Suppressor macrophage treated with lipopolysaccharide for 4 hours (primary cell): ENCODE data around the gene PRKN.
A peak's percentile ranks its signal among the peaks of the same experiment; 100 is the strongest.

Experiments used
- DNase-seq: peaks from one replicate; pipeline ENCODE4 v3.0.0-alpha.2; 2020

The PRKN gene

DNA sequence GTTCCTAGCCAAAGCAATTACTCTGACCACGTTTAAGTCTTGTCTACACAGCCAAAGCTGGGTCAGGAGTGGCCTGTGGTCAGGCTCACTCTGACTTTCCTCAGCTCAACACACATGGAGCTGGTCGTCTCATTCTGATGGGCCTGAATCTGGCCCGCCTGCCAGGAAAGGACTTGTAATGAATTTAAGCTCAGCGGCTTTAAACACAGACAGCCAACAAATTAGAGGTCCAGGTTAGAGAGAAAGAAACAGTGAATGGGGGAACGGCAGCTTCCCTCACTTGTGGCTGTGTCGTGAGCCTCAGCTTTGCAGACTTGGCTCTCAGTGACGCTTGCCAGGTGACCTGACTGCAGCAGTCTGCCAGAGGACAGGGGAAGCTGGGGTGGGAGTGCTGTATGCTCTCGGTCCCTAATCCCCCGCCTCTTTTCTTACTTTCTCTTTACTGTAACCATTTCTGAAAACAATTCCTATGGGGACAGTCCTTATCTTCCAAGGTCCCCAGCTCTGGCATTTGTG, 1331.8 kb downstream of the PRKN start:
- no peak for DNase-seq

DNA sequence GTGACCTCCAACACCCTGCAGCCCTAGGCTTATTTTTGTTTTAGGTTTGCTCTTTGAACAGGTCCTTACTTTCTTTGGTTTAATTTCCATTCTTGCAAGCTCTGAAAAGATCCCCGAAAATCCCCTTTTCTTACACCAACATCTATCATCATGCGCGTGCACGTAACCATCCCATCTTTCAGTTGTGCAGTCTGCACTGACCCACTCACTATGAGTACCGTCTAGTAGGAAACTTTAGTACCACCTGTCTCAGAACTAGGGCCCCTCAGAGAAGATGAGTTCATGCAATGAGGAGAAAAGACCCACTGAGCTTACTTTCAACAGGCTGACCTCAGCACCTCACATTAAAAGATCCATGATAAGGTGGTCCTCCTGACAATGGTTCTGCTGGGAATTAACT, 1333.1 kb downstream of the PRKN start:
- no peak for DNase-seq

DNA sequence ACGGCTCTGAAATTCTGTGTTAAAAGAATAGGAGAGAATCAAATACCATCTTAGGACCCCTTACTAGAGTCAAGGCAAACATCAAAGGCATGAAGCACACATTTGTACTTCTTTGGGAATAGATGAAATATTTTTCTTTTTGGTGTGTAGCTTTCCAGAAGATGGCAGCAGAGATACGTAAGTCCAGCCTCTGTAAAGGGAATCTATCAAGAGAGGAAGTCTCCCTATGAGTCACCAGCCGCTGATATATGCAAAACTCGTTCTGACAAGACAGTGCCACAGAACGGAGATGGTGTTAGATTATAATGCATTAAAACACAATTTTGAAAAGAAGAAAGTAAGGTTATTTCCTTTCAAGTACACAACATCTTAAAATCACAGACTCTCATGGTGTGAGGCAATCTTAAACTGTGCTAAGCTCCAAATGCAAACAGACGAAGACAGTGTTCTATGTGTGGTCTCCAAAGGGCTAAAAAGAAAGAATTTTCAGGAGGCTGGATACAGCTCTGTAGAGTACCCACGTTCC, 1333.7 kb downstream of the PRKN start:
- DNase-seq: peak; percentile 91

DNA sequence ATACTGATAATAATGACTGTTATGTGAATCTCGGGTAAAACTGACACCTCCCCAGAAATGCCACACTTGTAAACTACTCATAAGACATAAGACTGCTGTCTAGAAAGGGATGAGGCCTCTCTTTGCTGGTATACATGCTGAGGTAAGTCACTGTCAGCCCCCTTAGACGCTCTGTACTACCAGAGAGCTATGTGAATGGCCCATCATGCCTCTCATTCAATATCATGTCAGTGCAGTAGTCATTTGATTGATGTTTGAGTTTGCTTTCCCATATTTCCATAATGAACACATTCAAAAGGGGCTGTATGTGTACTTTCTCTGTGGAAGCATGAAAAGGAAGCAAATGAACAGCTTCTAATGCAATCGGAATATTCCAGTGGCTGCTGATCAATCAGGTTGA, 1334.3 kb downstream of the PRKN start:
- DNase-seq: no peak

DNA sequence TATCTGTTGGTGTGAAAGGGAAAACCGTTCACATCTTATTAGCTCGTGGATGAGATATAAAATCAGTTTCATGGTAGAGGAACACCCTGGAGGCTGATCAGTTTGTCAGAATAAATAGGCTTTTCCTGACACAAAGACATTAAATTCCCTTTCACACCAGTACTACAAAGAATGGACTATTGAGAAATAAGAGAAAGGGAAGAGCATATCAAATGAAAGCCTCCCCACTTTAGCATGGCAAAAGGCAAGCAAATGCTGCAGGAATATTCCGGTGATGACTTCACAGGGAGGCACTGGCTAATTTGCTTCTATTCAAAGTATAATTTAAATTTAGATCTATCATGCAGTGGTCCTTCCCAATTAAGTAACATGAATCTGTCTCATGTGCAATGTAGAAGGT, 1337.8 kb downstream of the PRKN start:
- DNase-seq: no peak

DNA sequence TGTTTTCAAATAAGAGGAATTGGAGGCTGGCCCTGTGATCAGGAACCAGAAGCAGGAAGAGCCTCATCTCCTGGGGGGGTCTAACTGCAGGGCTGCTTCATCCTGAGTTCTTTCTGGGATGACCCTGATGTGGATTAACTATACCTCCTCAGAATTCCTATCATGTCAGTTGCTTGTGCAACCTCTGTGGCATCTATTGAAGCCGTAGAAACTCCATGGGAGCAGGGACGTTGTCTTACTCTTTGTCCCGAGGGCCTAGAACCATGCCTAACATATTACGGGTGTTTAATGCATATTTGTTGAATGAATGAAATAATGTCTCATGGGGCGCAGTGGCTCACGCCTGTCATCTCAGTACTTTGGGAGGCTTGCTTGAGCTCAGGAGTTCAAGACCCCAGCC, 1343.6 kb downstream of the PRKN start:
- DNase-seq: no peak

DNA sequence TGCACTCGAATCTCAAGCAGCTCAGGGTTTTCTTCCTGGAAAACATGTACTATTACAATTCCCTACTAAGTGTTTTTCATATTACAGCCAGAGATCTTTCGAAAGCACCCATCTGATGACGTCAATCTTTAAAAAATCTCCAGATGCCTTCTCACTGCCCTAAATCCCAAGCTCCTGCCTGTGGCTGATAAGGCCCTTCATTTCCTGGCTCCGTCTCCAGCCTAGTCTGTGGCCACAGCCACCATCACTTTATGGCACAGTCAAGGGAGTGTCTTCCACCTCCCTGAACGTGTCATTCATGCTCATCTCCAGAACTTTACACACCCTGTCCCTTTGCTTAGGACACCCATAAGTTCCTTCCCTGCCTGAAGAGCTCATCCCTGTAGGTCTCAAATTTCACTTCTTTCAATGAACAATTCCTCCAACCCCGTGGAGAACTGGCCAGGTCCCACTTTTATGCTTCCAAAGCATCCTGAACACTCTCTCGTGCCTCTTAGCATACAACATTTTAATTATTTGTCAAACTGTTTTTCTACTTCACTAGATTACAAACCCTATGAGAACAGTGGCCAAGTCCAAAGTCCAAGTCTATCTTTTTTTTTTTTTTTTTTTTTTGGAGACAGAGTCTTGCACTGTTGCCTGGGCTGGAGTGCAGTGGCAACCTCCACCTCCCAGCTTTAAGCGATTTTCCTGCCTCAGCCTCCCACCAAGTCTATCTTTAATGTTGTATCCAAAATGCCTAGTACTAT, 1347.6 kb downstream of the PRKN start:
- DNase-seq: no peak

DNA sequence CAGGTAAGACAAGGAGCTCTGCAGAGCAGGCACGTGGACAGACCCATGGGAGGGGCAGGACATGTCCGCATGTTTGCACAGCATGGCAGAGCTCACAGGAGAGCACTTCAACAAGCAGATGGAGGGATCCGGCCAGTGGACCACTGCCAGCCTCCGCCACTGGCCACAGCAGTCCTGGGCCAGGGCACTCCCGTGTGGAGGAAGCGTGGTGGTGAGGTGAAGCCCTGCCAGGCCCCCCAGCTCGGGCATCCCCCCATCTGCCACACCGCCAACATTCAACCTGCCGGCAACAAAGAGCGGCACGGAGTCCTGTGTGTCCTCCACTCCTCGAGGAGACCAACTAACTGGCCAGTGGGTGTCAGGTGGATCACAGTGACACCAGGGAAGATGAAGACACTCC, 1349.5 kb downstream of the PRKN start:
- no peak for DNase-seq

DNA sequence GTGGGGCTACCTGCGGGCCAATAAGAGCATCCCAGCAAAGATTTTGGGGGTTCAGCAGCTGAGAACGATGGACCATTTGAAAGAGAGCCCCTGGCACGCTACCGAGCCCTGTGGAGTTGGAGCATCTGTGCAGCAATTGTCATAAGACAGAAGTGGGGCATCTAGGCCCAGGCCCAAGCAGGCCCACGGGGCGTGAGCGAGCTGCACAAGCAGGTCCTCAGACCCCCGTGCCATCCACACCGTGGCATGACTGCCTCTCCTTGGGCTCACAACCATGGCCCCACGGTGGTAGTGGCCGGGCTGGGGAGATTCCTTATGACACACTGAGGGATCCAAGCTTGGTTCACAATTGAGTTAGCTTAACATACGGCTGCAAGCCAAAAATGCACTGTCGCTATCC, 1350.5 kb downstream of the PRKN start:
- DNase-seq: no peak

DNA sequence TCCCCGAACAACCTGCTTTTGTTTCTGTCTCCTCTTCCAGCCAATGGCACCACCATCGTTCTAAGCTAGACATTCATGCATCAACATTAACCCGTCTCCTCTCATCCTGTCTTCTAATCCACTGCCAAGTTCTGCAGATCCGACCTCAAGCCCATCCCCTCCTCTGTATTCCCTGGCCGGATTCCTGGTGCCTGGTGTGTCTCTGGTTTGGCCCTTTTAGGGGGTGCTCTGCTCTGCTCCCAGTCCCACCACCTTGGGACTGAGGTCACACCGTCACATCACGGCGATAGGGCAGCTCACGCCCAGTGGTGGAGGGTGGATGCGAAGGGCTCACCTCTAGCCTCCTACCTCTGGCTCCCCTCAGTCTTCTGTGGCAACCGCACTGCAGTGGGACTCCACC, 1351.2 kb downstream of the PRKN start:
- no peak for DNase-seq

DNA sequence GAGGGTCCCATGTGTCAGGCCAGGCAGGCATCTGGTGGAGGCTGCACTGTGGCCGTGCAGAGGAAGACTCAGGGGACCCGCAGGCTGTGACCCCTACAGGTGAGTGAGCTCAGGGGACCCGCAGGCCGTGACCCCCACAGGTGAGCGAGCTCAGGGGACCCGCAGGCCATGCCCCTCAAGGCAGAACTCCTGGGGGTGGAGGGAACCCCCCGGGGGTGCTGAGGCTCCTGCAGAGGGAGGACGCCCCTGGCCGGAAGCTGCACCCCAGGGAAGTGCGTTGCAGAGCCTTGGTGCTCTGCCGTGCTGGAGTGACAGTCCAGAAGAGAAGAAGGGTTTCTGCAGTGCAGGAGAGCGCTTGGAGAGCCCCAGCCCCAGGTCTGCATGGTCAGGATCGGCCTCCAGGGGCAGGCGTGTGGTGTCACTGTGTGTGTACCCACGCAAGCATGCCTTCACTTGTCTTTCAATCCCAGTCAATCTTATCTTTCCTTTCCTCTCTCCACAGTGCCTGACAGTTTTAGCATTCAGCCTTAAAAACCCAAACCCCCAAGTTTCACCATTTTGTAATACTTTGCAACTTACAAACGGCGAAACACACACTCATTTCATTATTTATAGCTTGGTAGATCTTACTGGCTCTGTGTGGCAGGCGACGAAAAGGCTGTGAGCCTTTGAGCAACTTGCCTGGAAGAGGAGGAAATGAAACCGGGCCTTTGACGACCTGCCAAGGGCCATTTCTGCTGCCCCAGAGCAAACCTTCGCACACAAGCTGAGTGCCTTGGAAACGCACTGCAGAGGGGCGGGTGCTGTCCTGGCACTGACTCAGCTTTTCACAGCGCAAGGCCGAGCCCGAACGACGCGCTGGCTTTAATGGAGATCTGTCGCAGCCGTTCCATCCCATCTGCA, 1352.3 kb downstream of the PRKN start:
- DNase-seq: peak; percentile 92

DNA sequence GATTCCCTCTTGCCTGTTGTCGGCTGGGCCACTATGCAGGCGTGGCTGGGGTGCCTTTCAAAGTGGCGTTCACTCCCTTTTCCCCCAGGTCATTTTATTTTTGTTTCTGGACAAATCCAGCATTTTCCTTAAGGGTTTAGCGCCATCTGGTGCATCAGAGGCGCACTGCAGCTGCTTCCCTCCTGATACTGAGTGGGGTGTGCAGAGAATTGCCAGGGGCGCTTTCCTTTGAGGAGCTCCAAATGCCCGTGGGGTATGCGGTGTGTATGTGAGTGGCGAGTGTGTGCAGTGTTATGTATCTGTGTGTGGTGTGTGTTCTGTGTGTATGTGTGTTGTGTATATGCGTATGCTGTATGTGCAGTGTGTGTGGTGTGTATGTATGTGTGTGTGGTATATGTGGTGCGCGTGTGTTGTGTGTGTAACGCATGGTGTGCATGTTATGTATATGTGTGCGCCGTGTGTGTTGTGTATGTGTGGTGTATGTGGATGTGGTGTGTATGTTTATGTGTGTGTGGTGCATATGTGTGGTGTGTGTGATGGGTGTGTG, 1353.6 kb downstream of the PRKN start:
- DNase-seq: peak; percentile 85

DNA sequence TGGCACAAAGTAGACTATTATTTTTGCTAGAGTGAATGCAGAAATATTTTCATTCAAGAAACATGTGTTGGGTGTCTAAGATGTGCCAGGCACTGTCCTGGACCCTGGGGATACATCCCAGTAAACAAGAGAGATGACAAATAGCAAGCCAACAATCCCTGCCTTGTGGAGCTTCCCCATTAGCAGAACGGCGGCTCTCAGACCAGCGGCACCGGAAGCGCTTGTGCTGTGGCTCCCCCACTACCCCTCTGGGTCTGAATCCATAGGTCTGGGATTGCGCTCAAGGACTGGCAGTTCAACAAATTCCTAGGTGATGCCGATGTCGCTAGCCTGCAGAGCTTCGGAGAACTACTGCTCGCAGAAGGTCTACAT, 1355.2 kb downstream of the PRKN start:
- no peak for DNase-seq

DNA sequence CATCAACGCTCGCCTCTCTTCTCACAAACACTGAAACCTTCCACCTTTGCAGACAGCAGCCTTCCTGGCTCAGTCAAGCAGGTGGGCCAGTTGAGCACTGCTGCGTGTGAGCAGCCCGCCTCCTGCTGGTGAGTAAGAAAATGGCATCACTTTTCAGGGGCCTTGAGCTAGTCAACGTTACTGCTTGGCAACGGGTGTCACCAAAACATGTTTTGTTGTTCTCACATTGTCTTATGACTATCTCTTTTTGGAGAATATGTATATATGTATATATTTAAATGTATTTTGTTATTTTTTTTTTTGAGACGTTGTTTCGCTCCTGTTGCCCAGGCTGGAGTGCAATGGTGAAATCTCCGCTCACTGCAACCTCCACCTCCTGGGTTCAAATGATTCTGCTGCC, 1356.7 kb downstream of the PRKN start:
- peak; percentile 66 for DNase-seq

DNA sequence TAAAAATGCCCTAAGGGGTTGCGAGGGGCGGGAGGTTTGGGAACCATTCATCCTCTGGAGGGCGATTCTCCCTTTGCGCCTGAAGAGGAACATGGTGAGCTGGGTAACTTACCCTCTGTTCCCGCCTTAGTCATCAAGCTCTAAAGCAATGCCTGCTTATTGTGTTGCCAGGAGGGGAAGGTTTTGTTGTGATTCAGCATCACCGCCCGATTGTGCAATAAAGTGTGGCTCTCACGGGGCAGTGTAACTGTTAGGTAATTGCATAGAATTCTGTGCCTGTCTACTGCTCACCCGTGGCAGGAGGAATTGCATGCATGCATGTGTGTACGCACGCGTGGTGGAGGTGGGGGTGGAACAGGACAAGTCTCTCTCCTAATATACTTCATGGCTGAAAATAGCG, 1358.2 kb downstream of the PRKN start:
- peak; percentile 95 for DNase-seq

DNA sequence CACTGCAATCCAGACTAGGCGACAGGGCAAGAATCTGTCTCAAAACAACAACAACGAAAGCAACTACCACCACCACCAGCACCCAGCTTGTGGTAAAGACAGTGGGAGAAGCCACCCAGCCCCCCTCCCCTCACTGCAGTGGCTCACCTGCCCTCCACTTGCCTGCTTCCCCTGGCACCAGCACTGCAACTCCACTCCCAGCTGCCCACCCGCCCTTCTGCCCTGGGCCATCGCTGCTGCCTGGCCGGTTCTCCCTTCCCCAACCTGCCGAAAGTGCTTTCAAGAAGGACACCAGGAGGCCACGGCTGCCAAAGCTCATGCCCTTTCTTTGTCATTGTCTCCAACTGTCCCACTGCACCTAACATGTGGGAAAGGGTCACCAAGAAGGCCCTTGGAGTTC, 1359.1 kb downstream of the PRKN start:
- DNase-seq: no peak

DNA sequence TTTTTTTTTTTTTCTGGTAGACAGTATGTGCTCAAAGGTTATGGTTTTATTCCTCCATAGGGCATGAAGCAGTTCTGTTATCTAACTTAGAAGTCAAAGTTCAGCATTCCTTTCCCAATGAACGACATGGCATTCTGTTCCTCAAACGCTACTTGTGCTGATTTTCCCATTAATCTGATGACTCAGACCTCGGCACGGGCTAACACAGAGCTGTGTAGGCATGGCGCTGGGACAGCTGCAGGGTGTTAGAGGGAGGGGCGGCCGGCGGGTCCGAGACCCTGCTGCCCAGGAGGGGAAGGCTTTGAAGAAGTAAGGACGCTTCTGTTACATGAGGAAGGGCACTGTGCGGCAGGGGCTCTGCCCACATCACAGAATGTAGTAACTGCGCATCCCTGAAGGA, 1360.1 kb downstream of the PRKN start:
- DNase-seq: peak; percentile 42

DNA sequence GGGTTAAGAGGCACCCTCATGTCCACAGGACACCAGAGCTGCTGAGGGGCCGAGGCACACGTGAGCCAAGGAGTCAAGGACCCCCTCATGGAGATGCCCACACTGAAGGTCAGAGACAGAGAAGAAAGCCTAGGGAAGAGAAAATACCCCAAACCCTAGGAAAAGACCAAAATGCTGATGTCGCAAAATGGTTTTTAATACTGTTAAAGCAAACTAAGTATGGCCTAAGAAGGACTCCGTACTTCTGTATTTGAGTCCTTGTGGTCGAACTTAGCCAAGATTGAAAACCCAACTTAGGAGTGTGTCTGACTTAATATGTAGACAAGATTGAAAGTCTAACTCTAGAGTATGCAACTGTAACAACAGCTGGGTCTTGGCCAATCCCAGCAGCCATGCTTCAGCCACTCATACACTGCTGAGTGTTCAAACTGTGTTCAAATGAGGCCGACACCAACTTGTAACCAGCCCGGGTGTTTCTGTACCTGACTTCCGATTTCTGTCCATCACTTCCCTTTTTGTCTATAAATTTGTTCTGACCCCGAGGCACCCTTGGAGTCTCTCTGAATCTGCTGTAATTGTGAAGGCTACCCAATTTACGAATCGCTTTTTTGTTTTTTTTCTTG, 1361.2 kb downstream of the PRKN start:
- DNase-seq: peak; percentile 50

DNA sequence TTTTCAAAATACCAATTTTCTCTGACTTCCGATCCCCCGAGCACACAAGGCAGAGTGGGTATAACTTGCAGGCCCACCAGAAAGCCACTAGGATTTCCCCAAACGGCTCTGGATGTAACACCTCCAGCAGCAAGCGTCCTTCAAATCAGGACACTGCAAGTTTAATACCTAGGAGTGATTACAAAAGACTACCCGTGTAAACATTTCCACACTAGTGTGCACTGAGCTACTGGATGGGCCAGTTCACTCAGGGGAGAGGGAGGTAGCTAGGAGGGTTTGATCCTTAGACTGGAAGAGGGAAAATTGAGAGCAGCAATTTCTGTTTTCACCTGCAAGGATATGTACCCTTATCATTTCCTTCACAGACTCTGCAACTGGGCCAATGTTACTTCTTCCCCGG, 1361.9 kb downstream of the PRKN start:
- no peak for DNase-seq

DNA sequence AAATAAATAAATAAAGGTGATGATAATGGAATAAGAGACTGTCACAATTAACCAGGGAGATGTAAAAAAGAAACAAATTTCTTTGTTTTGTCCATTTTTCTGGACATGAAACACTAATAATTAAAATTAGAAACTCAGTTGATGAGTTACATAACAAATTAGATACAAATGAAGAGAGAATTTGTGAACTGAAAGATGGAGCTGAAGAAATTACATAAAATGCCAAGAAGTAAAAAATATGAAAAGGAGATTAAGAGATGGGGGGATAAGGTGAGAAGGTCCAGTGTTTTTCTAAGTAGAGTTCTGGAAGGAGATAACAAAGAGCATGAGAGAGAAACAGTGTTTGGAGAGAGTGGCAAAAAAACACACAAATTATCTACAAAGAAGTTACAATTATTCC, 1364.3 kb downstream of the PRKN start:
- DNase-seq: no peak

DNA sequence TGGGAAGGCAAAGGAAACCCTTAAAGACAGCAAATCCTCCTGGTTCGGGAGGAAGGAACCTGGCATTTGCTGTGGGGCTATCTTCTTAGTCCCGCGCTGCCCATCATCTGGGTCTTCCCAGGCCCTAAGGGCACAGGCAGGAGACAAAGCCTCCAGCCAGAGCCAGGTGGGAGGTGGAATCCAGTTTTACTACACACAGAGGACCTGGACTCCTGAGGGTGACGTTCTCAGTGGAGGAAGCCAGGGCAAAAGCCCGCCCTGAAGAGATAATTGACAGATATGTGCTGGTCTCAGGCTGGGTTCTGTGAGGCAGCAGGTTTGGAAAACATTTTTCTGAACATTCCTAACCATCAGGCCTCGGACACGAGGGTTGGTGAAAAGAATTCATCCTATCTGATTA, 1365.3 kb downstream of the PRKN start:
- no peak for DNase-seq

DNA sequence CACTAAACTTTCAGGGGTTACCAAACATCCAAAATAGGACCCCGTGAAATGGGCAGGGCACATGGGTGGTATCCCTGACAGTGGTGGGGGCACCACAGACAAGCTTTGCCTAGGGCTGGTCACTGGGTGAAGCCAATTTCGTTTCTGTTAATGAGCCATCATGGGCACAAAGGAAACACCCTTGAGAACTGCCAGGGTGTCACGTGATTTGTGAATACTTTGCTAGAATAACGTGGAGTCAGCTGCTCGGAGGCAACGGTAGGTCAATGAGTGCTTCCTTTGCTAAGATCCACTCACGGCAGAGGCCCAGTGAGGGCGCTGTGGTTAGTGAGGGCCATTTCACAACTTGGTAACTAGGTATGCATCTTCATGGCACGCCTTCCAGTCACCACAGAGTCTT, 1366.0 kb downstream of the PRKN start:
- no peak for DNase-seq

DNA sequence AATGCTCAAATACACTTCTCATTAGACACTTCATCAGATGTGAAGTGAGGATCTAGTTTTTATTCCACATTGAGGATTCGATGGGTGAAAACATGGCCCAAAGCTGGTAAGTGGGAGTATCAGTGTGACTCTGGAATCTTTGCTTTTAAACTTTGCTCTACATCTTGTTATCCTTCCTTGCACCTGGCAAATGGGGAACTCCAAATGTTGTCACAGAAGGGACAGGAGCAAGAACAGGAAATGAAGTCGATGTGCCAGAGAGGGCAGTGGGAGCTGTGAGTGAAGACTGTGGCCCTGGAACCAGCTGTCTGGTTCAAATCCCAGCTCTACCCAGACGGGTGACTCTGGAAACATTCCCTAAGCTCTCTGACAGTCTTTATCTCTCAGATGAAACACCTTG, 1367.0 kb downstream of the PRKN start:
- DNase-seq: peak; percentile 30
